Skeletal muscle satellite cell (primary cell): ENCODE measurements around the gene ECHDC3.
A peak's percentile ranks its signal among the peaks of the same experiment; 100 is the strongest.

Experiments used
- H3K27me3 ChIP-seq: 2 replicates; pipeline ENCODE4 v1.7.0; 2013; ENCODE audit warnings: low read length; ENCODE audit not compliant: control insufficient read depth, insufficient read depth
- H3K36me3 ChIP-seq: 2 replicates; pipeline ENCODE4 v1.7.0; 2013; ENCODE audit warnings: mild to moderate bottlenecking, control low read depth, low read length; ENCODE audit not compliant: insufficient read depth
- H3K4me1 ChIP-seq: 2 replicates; pipeline ENCODE4 v1.7.0; 2013; ENCODE audit warnings: low read length; ENCODE audit not compliant: control insufficient read depth, insufficient read depth
- H3K4me2 ChIP-seq: 2 replicates; pipeline ENCODE4 v1.7.0; 2013; ENCODE audit warnings: mild to moderate bottlenecking, low read length
- H3K4me3 ChIP-seq: 2 replicates; pipeline ENCODE4 v1.7.0; 2013; ENCODE audit warnings: low read length
- H3K9ac ChIP-seq: 2 replicates; pipeline ENCODE4 v1.7.0; 2013; ENCODE audit warnings: mild to moderate bottlenecking, low read depth, low read length, moderate library complexity
- H3K9me3 ChIP-seq: replicated peaks from 2 replicates; pipeline ENCODE4 v1.7.0; 2013; ENCODE audit warnings: mild to moderate bottlenecking, control low read depth, low read length

The ECHDC3 gene

GRCh38 chr10:11765141-11765540 lies 23.0 kb downstream of the ECHDC3 start:
- Histone ChIP-seq H3K4me3 (no peak overlapping the region), H3K9me3 (no peaks in the 10 kb centered on the region), H3K4me2 (no peak overlapping the region), H3K4me1 (no peaks in the 10 kb centered on the region), H3K36me3 (no peaks in the 10 kb centered on the region), H3K27me3 (no peaks in the 10 kb centered on the region), H3K9ac (no peak overlapping the region)

GRCh38 chr10:11772575-11773288 lies 30.6 kb downstream of the ECHDC3 start:
- peaks cover 21% of the 10 kb centered on the region for H3K27me3 ChIP-seq
- H3K4me3 ChIP-seq: no peak overlapping the region
- no peak overlapping the region for H3K4me2 ChIP-seq
- no peaks in the 10 kb centered on the region for H3K36me3 ChIP-seq
- no peaks in the 10 kb centered on the region for H3K4me1 ChIP-seq
- no peaks in the 10 kb centered on the region for H3K9me3 ChIP-seq
- H3K9ac ChIP-seq: no peak overlapping the region

GRCh38 chr10:11773761-11774441 lies 31.7 kb downstream of the ECHDC3 start:
- Histone ChIP-seq H3K4me1 (no peaks in the 10 kb centered on the region), H3K4me3 (no peak overlapping the region), H3K27me3 (peaks cover 21% of the 10 kb centered on the region), H3K9me3 (no peaks in the 10 kb centered on the region), H3K4me2 (no peak overlapping the region), H3K36me3 (no peaks in the 10 kb centered on the region), H3K9ac (no peak overlapping the region)

DNA sequence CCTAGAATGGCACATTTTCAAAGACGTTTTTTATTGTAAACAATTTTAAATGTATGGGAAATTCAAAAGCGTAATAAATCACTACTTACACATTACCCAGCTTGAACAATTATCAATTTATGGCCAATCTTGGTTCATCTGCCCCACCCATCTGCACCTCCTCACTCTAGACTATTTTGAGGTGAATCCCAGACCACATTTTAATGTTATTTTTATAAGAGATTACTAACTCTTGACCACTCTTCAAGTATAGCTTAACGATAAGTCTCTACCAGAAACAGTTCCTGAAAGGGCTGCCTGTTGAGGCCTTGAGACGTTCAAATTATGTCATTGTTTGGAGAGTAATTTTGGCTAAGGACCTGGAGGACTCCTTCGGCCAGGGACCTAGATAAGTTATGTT lies 33.2 kb downstream of the ECHDC3 start:
- no peaks in the 10 kb centered on the region for H3K9me3 ChIP-seq
- no peaks in the 10 kb centered on the region for H3K4me1 ChIP-seq
- no peak overlapping the region for H3K4me3 ChIP-seq
- no peak overlapping the region for H3K4me2 ChIP-seq
- H3K9ac ChIP-seq: no peak overlapping the region
- H3K36me3 ChIP-seq: no peaks in the 10 kb centered on the region
- peaks cover 21% of the 10 kb centered on the region for H3K27me3 ChIP-seq

GRCh38 chr10:11776080-11776479 lies 33.9 kb downstream of the ECHDC3 start:
- Histone ChIP-seq H3K4me2 (no peak overlapping the region), H3K36me3 (no peaks in the 10 kb centered on the region), H3K9me3 (no peaks in the 10 kb centered on the region), H3K4me1 (no peaks in the 10 kb centered on the region), H3K27me3 (peaks cover 21% of the 10 kb centered on the region), H3K4me3 (no peak overlapping the region), H3K9ac (no peak overlapping the region)

DNA sequence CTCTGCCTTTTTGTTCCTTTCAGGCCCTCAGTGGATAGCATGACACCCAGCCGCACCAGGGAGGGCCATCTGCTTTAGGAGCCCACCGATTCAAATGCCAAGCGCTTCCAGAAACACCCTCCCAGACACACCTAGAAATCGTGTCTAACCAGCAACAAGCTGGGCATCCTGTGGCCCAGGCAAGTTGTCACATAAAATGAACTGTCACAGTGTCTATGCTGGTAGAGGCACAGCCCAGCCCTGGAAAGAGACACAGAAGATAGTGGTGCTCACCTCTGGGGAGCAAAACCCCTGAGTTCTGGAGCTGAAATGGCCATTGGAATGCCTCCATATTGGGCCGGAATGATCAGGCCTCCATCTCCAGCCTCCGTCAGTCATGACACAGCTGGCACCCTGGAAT lies 38.9 kb downstream of the ECHDC3 start:
- Histone ChIP-seq H3K9me3 (no peaks in the 10 kb centered on the region), H3K4me1 (no peaks in the 10 kb centered on the region), H3K9ac (no peak overlapping the region), H3K27me3 (no peaks in the 10 kb centered on the region), H3K4me2 (no peak overlapping the region), H3K36me3 (no peaks in the 10 kb centered on the region), H3K4me3 (no peak overlapping the region)

DNA sequence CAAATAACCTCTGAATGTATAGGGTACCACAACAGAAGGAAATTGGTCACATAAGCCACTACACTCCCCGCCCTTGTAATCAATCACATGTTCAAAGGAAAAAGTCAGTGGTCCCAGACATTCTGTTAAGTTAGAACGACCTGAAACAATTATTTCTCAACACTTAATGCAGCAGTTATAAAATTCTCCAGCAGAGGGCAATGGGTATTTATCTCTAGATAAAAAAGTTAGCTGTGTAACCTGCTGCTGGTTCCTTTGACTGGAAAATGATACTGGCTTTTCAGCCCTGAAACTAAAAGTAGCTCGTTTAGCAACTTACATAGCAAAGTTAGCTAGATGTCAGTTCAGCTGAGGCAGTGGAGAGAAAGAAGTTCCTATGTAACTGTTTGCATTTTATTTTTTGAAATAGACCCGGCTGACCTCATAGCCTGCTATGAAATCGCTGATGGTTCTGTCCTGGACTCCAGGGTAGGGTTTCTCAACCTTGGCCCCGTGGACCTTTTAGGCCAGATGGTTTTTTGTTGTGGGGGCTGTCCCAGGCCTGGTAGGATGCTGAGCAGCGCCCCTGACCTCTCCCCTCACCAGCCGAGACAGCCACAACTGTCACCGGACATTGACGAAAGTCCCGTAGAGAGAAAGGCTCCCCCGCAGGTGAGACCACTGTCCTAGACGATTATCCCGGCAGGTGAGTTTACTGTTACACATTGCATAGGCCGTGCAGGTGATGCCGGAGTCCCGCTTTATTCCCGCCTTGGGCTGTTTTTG lies 40.8 kb downstream of the ECHDC3 start:
- no peak overlapping the region for H3K9ac ChIP-seq

DNA sequence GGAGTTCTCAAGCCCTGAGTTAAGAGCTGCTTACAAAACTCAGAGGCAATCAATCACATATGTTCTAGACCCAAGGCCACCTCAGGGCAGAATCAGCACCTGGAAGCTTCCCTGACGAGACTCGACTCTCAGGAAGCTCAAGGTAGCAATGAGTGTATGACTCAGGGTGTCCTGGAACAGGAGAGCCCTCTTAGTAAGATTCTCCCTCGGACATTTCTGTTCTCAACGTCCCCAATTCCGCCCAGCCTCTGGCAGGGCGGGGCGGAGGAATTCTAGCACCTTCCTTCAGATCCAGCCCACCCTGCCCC lies 41.3 kb downstream of the ECHDC3 start:
- Histone ChIP-seq H3K36me3 (no peaks in the 10 kb centered on the region), H3K9ac (no peak overlapping the region), H3K9me3 (no peaks in the 10 kb centered on the region), H3K4me3 (no peak overlapping the region), H3K4me2 (no peak overlapping the region), H3K4me1 (no peaks in the 10 kb centered on the region), H3K27me3 (peaks cover 4% of the 10 kb centered on the region)

More for the DNA sequence above, 40.8 kb downstream of the ECHDC3 start:
- no peaks in the 10 kb centered on the region for H3K4me1 ChIP-seq
- no peaks in the 10 kb centered on the region for H3K36me3 ChIP-seq
- peaks cover 4% of the 10 kb centered on the region for H3K27me3 ChIP-seq
- H3K4me2 ChIP-seq: no peak overlapping the region
- no peaks in the 10 kb centered on the region for H3K9me3 ChIP-seq
- H3K4me3 ChIP-seq: no peak overlapping the region

DNA sequence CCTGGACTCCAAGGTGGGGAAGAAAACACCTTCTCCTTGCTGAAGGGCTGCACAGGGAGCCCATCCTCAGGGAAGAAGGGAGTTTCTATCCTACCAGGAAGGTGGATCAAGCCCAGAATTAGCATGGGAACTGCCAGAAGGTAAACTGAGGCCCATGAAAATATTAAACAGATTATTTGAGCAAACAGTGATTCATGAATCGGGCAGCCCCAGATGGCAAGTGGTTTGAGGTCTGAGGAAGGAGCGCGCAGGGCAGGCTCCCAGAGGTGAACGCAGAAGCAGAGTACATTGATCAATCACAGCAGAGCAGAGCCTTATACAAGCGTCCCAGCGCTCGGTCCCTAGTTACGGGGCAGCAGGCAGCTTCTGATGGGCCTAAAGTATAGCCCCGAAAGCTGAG lies 45.2 kb downstream of the ECHDC3 start:
- no peaks in the 10 kb centered on the region for H3K36me3 ChIP-seq
- H3K9ac ChIP-seq: no peak overlapping the region
- no peak overlapping the region for H3K4me3 ChIP-seq
- H3K4me1 ChIP-seq: peaks cover 6% of the 10 kb centered on the region
- H3K4me2 ChIP-seq: no peak overlapping the region
- H3K27me3 ChIP-seq: peaks cover 4% of the 10 kb centered on the region
- H3K9me3 ChIP-seq: no peaks in the 10 kb centered on the region

DNA sequence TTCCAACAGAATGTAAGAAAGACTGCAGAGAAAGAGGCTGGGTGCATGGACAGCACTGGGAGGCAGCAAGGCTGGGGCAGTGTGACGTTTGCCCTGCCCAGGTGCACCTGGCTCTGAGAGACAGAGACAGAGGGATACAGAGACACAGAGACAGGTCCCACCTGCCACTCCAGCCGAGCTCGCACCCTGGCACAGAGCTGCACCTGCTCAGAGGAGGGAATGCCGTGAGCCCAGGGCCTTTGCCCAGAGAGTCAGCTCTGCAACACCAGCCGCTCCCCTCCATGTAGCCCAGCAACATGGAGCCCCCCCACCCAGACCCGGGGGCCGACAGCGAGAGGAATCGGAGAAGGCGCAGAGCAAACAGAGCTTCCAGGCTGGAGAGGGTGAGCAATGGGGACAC lies 45.7 kb downstream of the ECHDC3 start:
- peaks cover 6% of the 10 kb centered on the region for H3K4me1 ChIP-seq
- no peak overlapping the region for H3K4me2 ChIP-seq
- no peaks in the 10 kb centered on the region for H3K36me3 ChIP-seq
- no peak overlapping the region for H3K4me3 ChIP-seq
- H3K9me3 ChIP-seq: no peaks in the 10 kb centered on the region
- no peak overlapping the region for H3K9ac ChIP-seq
- H3K27me3 ChIP-seq: peaks cover 4% of the 10 kb centered on the region

GRCh38 chr10:11789306-11789705 lies 47.1 kb downstream of the ECHDC3 start:
- peaks cover 16% of the 10 kb centered on the region for H3K4me1 ChIP-seq
- no peaks in the 10 kb centered on the region for H3K36me3 ChIP-seq
- no peak overlapping the region for H3K9ac ChIP-seq
- peaks cover 4% of the 10 kb centered on the region for H3K27me3 ChIP-seq
- H3K4me3 ChIP-seq: no peak overlapping the region
- H3K9me3 ChIP-seq: no peaks in the 10 kb centered on the region
- H3K4me2 ChIP-seq: peak overlapping the region; percentile 34
